GM19328 (cell line): ENCODE measurements around the gene PTPRF.
"Not testable (repeated sequence)": the region's sequence is repeated elsewhere in the genome, so short reads cannot be mapped to it uniquely, and the experiment has no call there.

ENCODE experiments used
- ATAC-seq: cut with Tn5 transposase; IDR thresholded peaks from one replicate; pipeline ENCODE4 v1.9.1; 2021; ENCODE audit warnings: mild to moderate bottlenecking, moderate library complexity; ENCODE audit not compliant: unreplicated experiment

The PTPRF gene

DNA sequence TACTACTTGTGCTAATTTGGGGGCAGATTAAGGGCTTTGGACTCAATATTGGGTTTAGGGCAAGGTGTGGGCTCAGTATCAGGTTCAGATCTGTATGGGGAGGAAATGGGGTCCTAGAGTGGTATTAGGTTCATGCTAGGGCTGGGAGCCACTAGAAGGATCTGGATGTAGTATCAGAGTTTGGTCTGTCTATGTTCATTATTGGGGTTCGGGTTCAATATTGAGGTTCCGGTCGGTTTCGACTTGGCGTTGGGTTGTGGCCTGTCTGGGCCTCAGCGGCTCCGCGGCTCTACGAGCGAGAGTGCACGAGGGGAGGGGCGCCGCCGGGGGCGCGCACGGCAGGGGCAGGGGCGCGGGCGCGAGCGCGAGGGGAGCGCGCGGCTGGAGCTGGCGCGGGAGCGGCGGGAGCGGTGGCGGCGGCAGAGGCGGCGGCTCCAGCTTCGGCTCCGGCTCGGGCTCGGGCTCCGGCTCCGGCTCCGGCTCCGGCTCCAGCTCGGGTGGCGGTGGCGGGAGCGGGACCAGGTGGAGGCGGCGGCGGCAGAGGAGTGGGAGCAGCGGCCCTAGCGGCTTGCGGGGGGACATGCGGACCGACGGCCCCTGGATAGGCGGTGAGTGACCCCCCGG, at the start of gene PTPRF:
Gene PTPRF, plus strand, starts transcription at position 401 of the 624 bp plus-strand sequence. CDS start 14,193 bp downstream, outside the sequence.
- no peak for ATAC-seq

DNA sequence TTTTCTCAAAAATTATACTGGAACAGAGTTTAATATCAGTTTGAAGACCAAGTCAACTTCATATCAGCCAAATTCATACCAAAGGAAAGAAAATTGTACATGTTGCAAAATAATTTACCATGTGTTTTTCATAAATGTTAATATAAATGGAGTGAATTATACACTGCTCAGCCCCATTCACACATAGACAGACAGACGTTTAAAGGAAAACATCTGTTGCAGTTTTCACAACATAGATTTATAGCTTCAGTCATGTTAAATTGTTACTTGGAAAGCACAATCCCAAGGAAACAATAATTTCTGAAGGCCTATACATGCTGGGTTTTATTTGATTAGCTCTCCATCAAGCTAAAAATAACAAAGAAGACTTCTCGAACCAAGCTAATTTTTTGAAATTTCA, 49.2 kb upstream of the PTPRF start:
- no peak for ATAC-seq

DNA sequence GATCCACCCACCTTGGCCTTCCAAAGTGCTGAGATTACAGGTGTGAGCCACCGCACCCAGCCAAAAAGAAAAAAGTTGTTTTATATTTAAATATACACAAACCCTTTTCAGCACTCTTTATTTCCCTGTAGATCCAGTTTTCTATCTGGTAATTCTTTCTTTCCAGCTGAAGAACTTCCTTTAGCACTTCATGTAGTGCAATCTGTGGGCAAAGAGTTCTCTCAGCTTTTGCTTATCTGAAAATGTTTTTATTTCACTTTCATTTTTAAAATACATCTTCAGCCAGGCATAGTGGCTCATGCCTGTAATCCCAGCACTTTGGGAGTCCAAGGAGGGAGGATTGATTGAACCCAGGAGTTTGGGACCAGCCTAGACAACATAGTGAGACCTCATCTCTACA, 48.5 kb upstream of the PTPRF start:
- no peak for ATAC-seq

DNA sequence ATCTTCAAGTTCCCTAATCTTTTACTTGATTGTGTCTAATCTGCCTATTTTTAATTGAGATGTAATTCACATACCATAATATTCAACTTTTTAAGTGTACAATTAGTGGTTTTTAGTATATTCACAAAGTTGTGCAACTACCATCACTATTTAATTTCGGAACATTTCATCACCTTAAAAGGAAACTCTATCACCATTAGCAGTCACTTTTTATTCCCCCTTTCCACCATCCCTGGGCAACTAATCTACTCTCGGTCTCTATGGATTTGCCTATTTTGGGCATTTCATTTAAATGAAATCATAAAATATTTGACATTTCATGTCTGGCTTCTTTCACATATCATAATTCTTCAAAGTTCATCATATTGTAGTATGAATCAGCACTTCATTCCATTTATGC, 46.3 kb upstream of the PTPRF start:
- no peak for ATAC-seq

DNA sequence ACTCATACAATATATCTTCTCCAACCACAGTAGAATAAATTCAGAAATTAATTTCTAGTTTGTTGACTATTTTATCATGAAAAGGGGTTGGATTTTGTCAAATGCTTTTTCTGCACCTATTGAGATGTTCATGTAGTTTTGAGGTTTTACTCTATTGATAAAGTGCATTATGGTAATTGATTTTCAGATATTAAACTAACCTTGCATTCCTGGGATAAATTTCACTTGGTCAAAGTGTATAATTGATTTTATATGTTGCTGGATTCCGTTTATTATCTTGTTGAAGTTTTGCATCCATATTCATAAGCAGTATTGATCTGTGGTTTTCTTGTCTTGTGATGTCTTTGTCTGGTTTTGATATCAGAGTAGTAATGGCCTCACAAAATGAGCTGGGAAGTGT, 42.5 kb upstream of the PTPRF start:
- no peak for ATAC-seq

DNA sequence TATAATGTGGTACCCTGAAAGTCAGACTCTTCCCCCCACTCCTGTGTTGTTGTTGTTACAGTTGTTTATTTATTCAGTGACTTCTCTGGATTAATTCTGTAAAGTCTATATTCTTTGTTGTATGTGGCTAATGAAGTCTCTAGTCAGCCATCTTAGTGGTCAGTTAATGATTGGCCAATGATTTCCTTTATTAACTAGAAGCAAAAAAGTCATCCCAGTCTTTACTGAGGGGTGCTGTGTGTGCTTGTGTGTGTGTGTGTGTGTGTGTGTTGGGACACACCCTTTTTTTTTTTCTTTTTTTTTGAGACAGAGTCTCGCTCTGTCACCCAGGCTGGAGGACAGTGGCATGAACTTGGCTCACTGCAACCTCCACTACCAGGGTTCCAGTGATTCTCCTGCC, 39.6 kb upstream of the PTPRF start:
- no peak for ATAC-seq

DNA sequence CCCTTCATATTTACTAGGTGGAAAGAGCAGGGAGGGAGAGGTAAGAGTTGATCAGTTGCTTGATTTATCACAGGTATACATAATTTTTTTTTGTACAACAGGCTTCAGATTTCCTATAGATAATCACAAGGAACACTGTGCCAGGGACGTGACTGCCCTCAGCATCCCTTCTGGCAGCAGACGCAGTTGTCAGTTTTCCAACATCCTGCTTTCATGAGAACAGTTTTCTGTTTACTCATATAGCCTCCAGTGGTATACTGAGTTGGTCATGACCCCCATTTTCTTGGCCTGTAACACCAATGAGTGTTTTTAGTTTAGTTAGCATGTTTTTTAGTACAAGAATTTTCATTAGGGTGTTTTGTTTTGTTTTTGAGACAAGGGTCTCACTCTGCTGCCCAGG, 37.9 kb upstream of the PTPRF start:
- ATAC-seq = no peak

DNA sequence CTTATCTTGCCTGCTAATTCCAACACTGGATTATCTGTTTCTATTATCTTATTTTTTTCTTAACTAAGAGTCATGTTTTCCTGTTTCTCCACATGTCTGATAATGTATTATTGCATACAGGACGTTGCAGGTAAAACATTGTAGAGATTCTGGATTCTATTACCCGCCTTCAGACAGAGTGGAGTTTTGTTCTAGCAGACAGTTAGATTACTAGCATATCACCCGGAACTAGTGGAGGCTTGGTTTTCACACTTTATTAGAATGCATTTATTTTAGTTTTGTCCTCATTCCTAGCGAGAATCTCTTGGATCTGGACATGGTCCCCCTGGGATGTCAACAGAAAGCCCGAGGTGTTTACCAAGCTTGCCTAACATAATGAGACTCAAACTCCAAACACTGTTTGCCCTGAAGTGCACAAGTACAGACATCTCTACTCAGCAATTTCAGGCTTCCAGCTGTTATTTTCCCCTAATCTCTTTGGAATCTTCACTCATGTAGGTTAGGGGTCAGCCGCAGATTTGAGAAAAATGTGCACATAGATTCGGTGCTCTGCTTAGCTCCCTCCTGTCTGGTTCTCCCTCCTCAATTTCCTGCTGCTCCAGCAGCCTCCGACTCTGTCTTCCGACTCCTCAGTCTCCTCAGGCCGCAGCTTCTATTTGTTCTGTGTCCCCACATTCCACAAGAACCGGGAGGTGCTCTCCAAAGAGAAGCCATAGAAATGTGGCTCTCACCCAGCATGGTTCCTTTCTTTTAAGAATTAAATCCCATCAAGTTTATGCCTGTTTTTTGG, 36.8 kb upstream of the PTPRF start:
- ATAC-seq = no peak

DNA sequence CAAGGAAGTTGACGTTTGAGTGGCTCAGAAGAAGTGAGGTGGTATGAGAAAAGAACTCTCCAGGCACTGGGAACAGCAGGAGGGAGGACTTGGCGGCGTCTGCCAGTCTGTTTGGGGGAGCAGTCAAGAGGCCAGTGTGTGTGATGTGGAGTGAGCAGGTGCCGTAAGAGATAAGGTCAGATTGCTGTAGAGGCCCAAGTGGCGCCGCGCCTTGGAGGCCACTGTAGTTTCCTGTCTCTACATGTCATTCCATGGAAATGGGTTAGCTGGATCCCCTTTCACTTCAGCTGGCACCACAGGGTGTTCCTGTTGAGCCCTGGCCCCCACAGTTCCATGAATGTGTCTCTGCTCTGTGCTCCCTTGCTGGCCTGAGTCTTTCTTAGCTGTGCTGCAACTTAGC, 35.5 kb upstream of the PTPRF start:
- ATAC-seq = no peak

DNA sequence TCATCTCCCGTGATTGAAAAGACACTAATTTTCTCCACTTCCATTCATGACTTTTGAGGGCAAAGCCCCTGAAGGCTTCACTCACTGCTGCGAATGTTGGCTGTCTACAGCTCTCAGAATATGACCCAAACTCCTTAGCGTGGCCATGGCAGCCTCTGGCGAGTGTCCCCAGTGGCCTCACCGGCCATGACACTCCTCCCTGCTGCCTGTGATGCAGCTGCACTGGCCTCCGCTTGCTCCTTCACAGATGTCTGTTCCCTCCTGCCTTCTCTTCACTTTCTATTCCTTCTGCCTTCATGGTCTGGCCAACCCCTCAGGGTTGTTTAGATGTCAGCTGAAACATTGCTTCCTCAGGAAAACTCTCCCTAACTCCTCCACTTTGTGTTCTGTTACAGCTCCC, 30.8 kb upstream of the PTPRF start:
- no peak for ATAC-seq

DNA sequence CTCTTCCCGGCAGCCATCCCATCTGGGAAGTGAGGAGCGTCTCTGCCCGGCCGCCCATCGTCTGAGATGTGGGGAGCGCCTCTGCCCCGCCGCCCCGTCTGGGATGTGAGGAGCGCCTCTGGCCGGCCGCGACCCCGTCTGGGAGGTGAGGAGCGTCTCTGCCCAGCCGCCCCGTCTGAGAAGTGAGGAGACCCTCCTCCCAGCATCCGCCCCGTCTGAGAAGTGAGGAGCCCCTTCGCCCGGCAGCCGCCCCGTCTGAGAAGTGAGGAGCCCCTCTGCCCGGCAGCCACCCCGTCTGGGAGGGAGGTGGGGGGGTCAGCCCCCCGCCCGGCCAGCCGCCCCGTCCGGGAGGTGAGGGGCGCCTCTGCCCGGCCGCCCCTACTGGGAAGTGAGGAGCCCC, 28.9 kb upstream of the PTPRF start:
- not testable (repeated sequence) for ATAC-seq

DNA sequence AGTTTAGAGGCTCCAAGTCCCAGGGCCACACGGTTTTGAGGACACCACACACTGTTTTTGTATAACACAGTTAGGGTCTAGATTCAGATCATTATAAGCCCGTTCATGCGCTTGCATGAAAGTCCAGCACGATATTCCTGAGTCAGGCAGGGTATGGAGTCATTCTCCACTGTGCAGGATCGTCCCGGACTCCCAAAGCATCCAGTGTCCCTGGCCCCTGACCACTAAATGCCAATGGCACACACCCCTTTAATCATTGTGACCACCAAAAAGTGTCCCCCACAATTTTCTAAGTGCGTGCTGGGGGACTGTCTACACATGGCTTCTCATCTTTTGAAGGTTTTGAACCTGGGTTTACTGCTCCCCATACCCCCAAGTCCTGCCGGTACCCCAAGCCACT, 27.1 kb upstream of the PTPRF start:
- ATAC-seq = no peak

DNA sequence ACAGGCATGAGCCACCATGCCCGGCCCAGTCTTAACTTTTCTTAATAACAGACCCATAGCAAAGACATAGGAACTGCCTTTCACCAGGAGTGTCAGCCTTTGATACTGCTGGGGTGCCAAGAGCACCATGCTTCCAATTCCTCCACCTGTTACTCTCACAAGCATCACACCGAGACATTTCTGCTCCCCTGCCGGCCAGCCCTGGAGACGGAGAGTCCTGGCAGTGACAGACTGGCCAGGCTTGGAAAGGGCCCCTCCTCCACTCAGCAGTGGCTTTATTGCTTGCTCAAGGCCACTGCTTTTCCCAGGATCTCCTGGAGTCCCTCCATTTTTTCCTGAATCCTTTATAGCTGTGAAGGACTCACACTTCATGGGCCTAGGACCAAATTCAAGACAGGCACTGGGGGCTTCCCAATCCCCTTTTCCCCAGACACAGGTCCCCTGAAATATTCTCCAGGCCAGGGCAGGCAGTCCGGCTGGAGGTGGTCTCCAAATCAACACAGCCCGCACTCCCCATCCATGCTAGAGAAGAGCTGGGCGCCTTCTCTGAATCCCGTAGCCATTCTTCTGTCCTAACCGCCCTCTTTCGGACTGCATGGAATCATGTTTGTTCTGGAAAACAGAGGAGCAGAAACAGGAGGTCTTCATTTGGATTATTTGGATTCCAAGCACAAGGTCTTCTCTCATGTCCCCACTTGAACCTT, 25.5 kb upstream of the PTPRF start:
- ATAC-seq = no peak

DNA sequence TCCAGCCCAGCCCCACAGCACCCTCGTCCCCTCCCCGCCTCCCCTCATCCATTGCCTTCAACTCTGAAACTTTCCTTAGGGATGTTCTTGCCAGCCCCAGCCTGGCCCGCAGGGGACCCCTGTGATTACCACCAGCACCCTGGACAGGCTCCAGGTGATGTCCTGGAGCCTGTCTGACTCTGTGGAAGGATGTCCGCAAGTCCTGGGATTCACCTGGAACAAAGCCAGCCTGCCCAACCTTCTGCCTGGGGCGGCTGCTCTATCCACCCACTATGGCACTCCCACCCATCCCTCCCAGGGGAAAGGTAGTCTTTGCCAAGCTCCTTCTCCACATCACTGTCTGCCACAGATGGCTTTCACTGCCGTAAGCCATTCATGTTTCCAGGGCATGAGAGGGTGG, 24.4 kb upstream of the PTPRF start:
- ATAC-seq = no peak

DNA sequence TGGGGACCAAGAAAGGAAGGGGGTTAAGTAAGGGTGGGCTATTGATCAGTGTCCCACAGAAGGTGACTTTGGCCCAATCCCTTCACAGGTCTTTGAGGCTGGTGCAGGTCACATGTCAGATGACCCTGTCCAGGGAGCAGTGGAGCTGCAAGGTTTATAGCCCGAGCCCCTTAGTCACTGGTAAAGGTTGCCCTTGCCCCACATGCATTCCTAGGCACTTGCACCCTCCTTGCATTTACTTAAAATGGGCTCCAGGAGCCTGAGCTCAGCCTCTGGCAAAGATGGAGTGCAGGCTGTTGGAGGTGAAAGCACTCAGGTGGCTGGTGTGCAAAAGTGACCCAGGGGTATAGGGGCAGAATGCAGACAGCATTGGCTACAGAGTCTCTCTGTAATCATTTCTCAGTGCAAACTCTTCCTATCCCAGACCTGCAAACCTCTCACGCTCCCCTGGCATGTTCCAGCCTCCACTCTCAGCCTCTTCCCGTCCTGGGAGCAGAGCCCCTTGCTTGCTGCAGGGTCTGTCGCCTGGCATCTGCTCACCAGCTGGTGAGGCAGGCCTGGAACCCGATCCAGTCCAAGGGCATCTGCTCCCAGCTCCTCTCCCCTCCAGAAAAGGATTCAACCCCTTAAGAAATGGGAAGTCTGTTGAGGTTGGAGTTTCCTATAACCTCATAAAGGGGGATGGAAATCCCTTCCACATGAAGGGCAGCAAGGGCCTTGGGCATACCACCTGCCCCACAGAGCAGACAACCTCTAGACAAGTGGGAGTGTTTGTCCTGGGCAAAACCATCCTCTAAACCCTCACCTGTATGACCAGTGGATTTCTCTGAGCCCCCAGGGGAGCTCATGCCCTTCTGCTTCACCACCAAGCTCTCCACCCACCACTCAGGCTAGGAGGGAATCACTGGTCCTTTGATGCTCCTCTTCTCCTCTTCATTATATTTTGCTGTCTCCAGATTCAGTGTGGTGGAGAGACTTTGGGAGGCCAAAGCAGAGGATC, 23.1 kb upstream of the PTPRF start:
- no peak for ATAC-seq

DNA sequence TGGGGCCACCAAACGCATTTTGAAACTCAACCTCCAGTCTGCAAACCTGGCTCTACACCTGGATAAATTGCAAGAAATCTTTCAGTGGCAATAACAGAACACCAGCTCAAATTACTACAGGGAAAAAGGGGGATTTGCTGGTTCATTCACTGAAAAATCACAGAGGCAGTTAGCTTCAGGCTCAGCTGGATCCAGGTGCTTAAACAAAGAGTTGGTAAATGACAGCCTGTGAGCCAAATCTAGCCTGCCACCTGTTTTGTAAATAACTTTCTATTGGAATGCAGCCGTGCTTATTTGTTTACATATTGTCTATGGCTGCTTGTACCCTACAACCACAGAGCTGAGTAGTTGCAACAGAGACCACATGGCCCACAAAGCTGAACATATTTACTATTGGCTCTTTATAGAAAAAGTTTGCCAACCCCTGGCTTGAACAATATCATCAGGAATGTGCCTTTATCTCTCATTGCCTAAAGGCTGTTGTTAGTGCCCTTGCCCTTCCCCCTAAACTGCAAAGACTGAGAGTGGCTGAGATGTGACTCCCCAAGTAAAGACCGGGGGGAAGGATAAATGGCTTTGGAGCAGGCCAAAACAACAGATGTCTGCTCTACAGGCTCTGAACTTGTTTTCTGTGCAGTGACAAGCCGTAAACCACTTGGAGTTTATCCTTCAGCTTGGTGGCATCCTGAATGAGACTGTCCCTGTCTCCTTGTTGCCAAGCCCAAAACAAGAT, 21.5 kb upstream of the PTPRF start:
- ATAC-seq = no peak

DNA sequence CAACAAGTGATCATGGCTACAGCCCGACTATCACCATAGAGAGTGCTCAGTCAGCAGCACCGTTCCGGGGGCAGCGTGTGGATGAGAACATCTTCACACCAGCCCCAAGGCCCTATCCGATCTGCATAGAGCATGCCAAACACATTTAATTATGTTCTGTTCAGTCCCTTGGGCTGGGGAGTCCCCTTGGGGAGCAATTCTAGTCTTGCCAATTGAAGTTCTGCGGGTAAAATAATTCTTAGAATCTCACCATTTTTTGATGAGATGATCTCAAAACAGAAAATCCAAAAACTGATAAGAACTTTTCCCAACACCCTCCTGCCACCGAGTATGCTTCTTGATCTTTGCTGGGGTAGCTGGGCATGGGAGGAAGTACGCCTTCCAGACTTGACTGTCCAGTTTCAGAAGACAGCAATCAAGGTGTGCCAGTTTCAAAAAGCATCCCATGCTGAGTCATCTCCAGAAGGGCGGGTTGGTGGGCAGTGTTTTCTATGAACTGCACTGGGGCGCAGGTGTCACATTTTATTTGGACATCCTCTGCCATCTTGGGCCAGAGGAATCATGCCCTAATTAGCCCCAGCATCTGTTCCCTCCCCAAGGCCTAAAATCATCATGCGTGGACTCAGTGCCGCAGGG, 20.8 kb upstream of the PTPRF start:
- ATAC-seq = no peak

DNA sequence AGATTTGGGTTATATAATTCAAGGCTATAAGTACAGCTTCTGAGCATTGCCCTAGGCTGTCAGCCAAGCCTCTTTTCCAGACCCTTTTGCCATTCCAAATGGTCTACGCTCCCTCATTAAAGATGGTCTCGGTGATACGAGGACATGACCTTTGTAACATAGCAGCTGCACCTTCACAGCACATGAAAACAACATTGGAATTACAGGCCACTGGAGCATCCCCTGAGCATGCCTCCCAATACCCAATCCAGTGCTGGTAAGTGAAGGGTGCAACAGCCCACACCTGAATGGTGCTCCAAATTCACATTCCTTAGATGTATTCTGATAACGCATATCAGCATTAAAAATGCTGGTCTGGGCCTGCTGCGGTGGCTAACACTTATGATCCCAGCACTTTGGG, 20.1 kb upstream of the PTPRF start:
- ATAC-seq = no peak

DNA sequence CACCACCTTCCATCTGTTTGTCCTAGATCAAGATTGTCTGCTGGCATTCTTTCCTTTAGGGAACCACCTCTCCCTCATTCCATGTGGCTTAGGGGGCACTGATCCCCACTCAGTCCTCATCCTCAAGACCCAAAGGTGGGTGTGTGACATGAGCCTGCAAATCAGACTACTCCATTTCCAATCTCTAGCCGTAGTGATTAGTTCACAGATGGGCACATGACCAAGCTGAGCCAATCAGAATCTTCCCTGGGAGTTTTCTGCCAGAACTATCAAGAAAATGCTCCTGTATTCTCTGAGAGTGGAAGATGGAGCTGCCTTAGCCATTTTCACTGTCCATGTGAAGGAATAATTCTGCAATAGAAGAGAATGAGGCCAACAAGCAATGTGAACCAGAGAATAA, 19.3 kb upstream of the PTPRF start:
- ATAC-seq = no peak

DNA sequence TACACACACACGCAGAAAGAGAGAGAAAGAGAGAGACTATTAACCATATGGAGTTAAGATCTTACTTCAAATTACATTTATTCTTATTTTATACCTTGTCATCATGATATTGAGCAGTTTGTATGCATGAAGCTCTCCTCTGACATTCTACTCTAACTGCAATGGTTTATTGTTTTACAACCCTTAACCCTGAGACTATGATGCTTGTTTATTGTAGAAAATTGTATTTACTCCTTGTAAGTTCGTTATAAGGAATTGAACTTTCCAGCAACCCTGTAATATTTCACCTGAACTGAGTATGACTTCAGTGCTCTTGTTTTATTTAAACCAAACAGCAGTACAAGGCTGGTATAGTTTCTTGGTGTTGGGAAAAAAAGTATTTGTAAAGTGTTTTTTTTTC, 18.6 kb upstream of the PTPRF start:
- no peak for ATAC-seq
